Gastroesophageal sphincter (tissue), 3 donors: ENCODE measurements around the gene ABCA4.

Experiments
- CTCF ChIP-seq, 4 experiments: fragments of 200-600 bp in 2 of 4; fragments of 450-650 bp in 2 of 4; sonication (generic) in 1 of 4; IDR thresholded peaks; one replicate each; pipeline ENCODE4 v1.5.1; 2017 to 2019; ENCODE audit warnings: antibody characterized with exemption in 4 of 4, mild to moderate bottlenecking in 2 of 4, moderate library complexity in 2 of 4
- EP300 ChIP-seq: sonication (generic); formaldehyde crosslinking; IDR thresholded peaks from one replicate; pipeline ENCODE4 v1.6.1; 2017; ENCODE audit warnings: antibody characterized with exemption, mild to moderate bottlenecking

GRCh38 chr1:94120991-94121390, at the start of gene ABCA4:
- TF ChIP-seq CTCF (IDR thresholded peaks at IDR 0.05) (no peak), EP300 (no peak)
